Measurements from ENCODE around the gene TPCN1.

DNA sequence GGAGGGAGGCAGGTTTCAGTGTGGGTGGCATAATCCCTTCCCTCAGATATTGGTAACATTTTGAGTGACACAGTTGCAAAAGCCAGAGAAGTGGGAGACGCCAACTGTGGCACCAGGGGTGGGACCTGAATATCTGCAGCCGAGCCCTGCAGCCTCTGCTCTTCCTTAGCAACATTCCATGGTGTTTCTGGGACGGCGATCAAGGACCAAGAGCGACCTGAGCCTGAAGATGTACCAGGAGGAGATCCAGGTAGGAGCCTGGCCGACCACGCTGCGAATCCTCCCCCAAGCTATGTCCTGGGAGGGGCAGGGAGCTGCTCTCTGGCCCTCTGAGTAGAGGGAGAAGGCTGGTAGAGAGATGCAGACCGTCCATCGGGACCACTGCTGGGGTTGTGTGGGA, 71.8 kb downstream of the TPCN1 start:
- TF ChIP-seq EP300 (IDR thresholded peaks at IDR 0.05; ENCODE audit: borderline replicate concordance in 1 of 2, low read depth in 2 of 2, low read length in 2 of 2): no peak
- TF ChIP-seq EZH2 (IDR thresholded peaks at IDR 0.05; ENCODE audit: low read depth, low read length, severe bottlenecking): no peak
- TF ChIP-seq SP1 (IDR thresholded peaks at IDR 0.05; ENCODE audit: low read depth, low read length): no peak
- TF ChIP-seq RBBP5 (IDR thresholded peaks at IDR 0.05; ENCODE audit: borderline replicate concordance, low read depth, low read length): no peak
- no peak for TF ChIP-seq GABPA (IDR thresholded peaks at IDR 0.05; ENCODE audit: borderline replicate concordance, insufficient read depth, low read length)
- TF ChIP-seq CREB1 (IDR thresholded peaks at IDR 0.05): no peak
- TF ChIP-seq EGR1 (IDR thresholded peaks at IDR 0.05; ENCODE audit: borderline replicate concordance, low read depth, low read length): no peak
- TF ChIP-seq, protein P1, sequence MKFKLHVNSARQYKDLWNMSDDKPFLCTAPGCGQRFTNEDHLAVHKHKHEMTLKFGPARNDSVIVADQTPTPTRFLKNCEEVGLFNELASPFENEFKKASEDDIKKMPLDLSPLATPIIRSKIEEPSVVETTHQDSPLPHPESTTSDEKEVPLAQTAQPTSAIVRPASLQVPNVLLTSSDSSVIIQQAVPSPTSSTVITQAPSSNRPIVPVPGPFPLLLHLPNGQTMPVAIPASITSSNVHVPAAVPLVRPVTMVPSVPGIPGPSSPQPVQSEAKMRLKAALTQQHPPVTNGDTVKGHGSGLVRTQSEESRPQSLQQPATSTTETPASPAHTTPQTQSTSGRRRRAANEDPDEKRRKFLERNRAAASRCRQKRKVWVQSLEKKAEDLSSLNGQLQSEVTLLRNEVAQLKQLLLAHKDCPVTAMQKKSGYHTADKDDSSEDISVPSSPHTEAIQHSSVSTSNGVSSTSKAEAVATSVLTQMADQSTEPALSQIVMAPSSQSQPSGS (IDR thresholded peaks at IDR 0.05; ENCODE audit: low read length): no peak
- no peak for TF ChIP-seq ZNF274 (IDR thresholded peaks at IDR 0.05; ENCODE audit: borderline replicate concordance, extremely low read depth, low read length)
- TF ChIP-seq, protein P2, sequence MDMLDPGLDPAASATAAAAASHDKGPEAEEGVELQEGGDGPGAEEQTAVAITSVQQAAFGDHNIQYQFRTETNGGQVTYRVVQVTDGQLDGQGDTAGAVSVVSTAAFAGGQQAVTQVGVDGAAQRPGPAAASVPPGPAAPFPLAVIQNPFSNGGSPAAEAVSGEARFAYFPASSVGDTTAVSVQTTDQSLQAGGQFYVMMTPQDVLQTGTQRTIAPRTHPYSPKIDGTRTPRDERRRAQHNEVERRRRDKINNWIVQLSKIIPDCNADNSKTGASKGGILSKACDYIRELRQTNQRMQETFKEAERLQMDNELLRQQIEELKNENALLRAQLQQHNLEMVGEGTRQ (IDR thresholded peaks at IDR 0.05; ENCODE audit: low read length): no peak
- no peak for TF ChIP-seq CTCF (IDR thresholded peaks at IDR 0.05; ENCODE audit: control extremely low read depth in 1 of 3, insufficient read depth in 1 of 3, low read depth in 1 of 3, low read length in 3 of 3)
- TF ChIP-seq POLR2A (IDR thresholded peaks at IDR 0.05; ENCODE audit: control extremely low read depth in 1 of 2, low read depth in 2 of 2, low read length in 2 of 2): no peak
- no peak for TF ChIP-seq SIN3A (conservative IDR thresholded peaks at IDR 0.05 in 1 of 2, IDR thresholded peaks at IDR 0.05 in 1 of 2; ENCODE audit: low read depth in 1 of 2, low read length in 2 of 2)
- TF ChIP-seq MAFK (IDR thresholded peaks at IDR 0.05; ENCODE audit: low read depth, low read length): no peak

Measured in H1 (cell line).